HepG2 (cell line): ENCODE data around the gene DNAJB5. TPM values are rescaled to one million over a fixed set of nuclear protein-coding genes. Genes with fewer than 3 reads are reported as not detected.

Source experiments
- ATAC-seq: fragments of 200-7000 bp; cut with Tn5 transposase; 3 replicates; pipeline ENCODE4 v1.9.1; 2020; ENCODE audit warnings: mild to moderate bottlenecking, moderate library complexity
- BruUV-seq: library from RNA; stranded (reverse); fragments of 400-500 nt; replicated peaks from 2 replicates; lab custom pipeline; 2021; lab: Mats Ljungman, UMichigan
- CTCF ChIA-PET: fragments of 300-600 bp; formaldehyde crosslinking; extraction: SDS; loops from one replicate; lab custom pipeline; 2021; ENCODE audit warnings: low total read pairs, inconsistent platforms, low intra/inter-chr PET ratio; lab: Yijun Ruan, JAX
- POLR2A ChIA-PET: fragments of 350-600 bp; sonication (Branson Sonifier 250); formaldehyde crosslinking; loops from one replicate; lab custom pipeline; 2020; ENCODE audit warnings: antibody characterized with exemption, inconsistent platforms; lab: Yijun Ruan, JAX
- DNase-seq: peaks from one replicate; pipeline ENCODE4 v3.0.0-alpha.2; 2015; ENCODE audit warnings: low spot score
- FAIRE-seq: peaks from 3 replicates; lab custom pipeline; 2011; peaks lifted over from hg19 to GRCh38; lab: Jason Lieb, UNC
- H2AFZ ChIP-seq: one replicate; pipeline ENCODE4 v1.6.1; 2011; ENCODE audit warnings: low read length, inconsistent platforms
- H3K27ac ChIP-seq: fragments of 300-600 bp; 3 replicates; pipeline ENCODE4 v1.8.0; 2011; ENCODE audit warnings: mixed run types, mild to moderate bottlenecking, mixed read lengths, low read length, inconsistent platforms; ENCODE audit not compliant: insufficient read depth; ENCODE audit errors: extremely low read length
- H3K27me3 ChIP-seq, 2 experiments: fragments of 200-600 bp in 1 of 2; 2 replicates in 1 of 2; 3 replicates in 1 of 2; pipeline versions ENCODE4 v1.6.0 to v1.8.0; 2011; ENCODE audit warnings: low read length in 2 of 2, mild to moderate bottlenecking in 2 of 2, moderate library complexity in 2 of 2, inconsistent platforms in 1 of 2; ENCODE audit not compliant: insufficient read depth in 2 of 2, control insufficient read depth in 1 of 2
- H3K36me3 ChIP-seq, 2 experiments: fragments of 200-600 bp in 1 of 2; replicated peaks in 1 of 2; 2 replicates in 1 of 2; 3 replicates in 1 of 2; pipeline versions ENCODE4 v1.5.1 to v1.8.0; 2011; ENCODE audit warnings: low read length in 2 of 2, inconsistent platforms in 1 of 2; ENCODE audit not compliant: insufficient read depth in 2 of 2, control insufficient read depth in 1 of 2
- H3K4me1 ChIP-seq: 2 replicates; pipeline ENCODE4 v1.5.1; 2012; ENCODE audit warnings: low read length, inconsistent platforms; ENCODE audit not compliant: insufficient read depth
- H3K4me2 ChIP-seq: 2 replicates; pipeline ENCODE4 v1.6.0; 2011; ENCODE audit warnings: low read depth, low read length, inconsistent platforms
- H3K4me3 ChIP-seq, 3 experiments: fragments of 200-600 bp in 1 of 3; sonication (generic), shearing (Covaris generic) in 1 of 3; replicated peaks in 1 of 3; 2 replicates each; pipeline ENCODE4 v1.5.1; 2011 to 2016; ENCODE audit warnings: low read length in 3 of 3, inconsistent platforms in 2 of 3, low read depth in 2 of 3, mild to moderate bottlenecking in 2 of 3, control low read depth in 1 of 3, mixed read lengths in 1 of 3; ENCODE audit not compliant: insufficient read depth in 1 of 3
- H3K79me2 ChIP-seq: one replicate; pipeline ENCODE4 v1.6.1; 2011; ENCODE audit warnings: low read length, inconsistent platforms; ENCODE audit not compliant: insufficient read depth
- H3K9ac ChIP-seq: 2 replicates; pipeline ENCODE4 v1.6.0; 2011; ENCODE audit warnings: mild to moderate bottlenecking, low read depth, low read length, inconsistent platforms; ENCODE audit not compliant: insufficient read depth
- H3K9me3 ChIP-seq: 2 replicates; pipeline ENCODE4 v1.5.1; 2012; ENCODE audit warnings: mild to moderate bottlenecking, low read length
- H4K20me1 ChIP-seq: 2 replicates; pipeline ENCODE4 v1.6.0; 2011; ENCODE audit warnings: inconsistent platforms, mild to moderate bottlenecking, low read length, moderate library complexity; ENCODE audit not compliant: insufficient read depth
- BCL6 ChIP-seq: IDR thresholded peaks from 2 replicates; pipeline ENCODE4 v1.6.1; 2016; ENCODE audit warnings: missing genetic modification reagents, missing compliant biosample characterization
- CBX2 ChIP-seq, 2 experiments: fragments of 200-600 bp in 1 of 2; sonication (generic); formaldehyde crosslinking in 1 of 2; IDR thresholded peaks; 2 replicates each; pipeline versions ENCODE4 v1.7.0 to v1.8.1; 2018 to 2022; ENCODE audit warnings: low read depth in 2 of 2, low read length in 1 of 2, mild to moderate bottlenecking in 1 of 2, missing genetic modification reagents in 1 of 2
- HCFC1 ChIP-seq: fragments of 150-350 bp; IDR thresholded peaks from 2 replicates; pipeline ENCODE4 v1.6.1; 2014; ENCODE audit warnings: low read depth, low read length
- LBX2 ChIP-seq: sonication (generic); formaldehyde crosslinking; IDR thresholded peaks from 2 replicates; pipeline ENCODE4 v1.5.0; 2020; ENCODE audit warnings: missing genetic modification reagents, mild to moderate bottlenecking, borderline replicate concordance
- MLX ChIP-seq: IDR thresholded peaks from 2 replicates; pipeline ENCODE4 v1.6.1; 2016
- MXD4 ChIP-seq: IDR thresholded peaks from 2 replicates; pipeline ENCODE4 v1.6.1; 2016; ENCODE audit warnings: mild to moderate bottlenecking, missing biosample characterization, missing genetic modification reagents
- PCBP1 ChIP-seq: fragments of 200-400 bp; formaldehyde crosslinking; IDR thresholded peaks from 2 replicates; pipeline ENCODE4 v1.6.1; 2017; ENCODE audit warnings: mild to moderate bottlenecking, low read depth, low read length, borderline replicate concordance
- PTBP1 ChIP-seq: fragments of 200-400 bp; formaldehyde crosslinking; IDR thresholded peaks from 2 replicates; pipeline ENCODE4 v1.6.1; 2018; ENCODE audit warnings: low read length, low read depth; ENCODE audit not compliant: poor library complexity, severe bottlenecking
- RFXAP ChIP-seq: sonication (generic); formaldehyde crosslinking; IDR thresholded peaks from 2 replicates; pipeline ENCODE4 v1.4.0; 2020; ENCODE audit warnings: missing genetic modification reagents, borderline replicate concordance
- SAFB2 ChIP-seq: sonication (generic); formaldehyde crosslinking; IDR thresholded peaks from 2 replicates; pipeline ENCODE4 v1.5.1; 2020; ENCODE audit warnings: missing genetic modification reagents, low read depth, mild to moderate bottlenecking, borderline replicate concordance
- SOX6 ChIP-seq, 2 experiments: fragments of 450-650 bp in 1 of 2; sonication (generic) in 1 of 2; formaldehyde crosslinking in 1 of 2; IDR thresholded peaks; 2 replicates each; pipeline versions ENCODE4 v1.4.0 to v1.6.1; 2017 to 2020; ENCODE audit warnings: antibody characterized with exemption in 1 of 2, mild to moderate bottlenecking in 1 of 2, missing genetic modification reagents in 1 of 2
- UBTF ChIP-seq: sonication (generic); formaldehyde crosslinking; IDR thresholded peaks from 2 replicates; pipeline ENCODE4 v1.4.0; 2020; ENCODE audit warnings: mild to moderate bottlenecking, missing genetic modification reagents
- ZNF296 ChIP-seq: sonication (generic); formaldehyde crosslinking; conservative IDR thresholded peaks from 2 replicates; pipeline ENCODE4 v1.5.0; 2020; ENCODE audit warnings: mild to moderate bottlenecking, missing genetic modification reagents
- ZNF776 ChIP-seq: sonication (generic); formaldehyde crosslinking; IDR thresholded peaks from 2 replicates; pipeline ENCODE4 v1.4.0; 2020; ENCODE audit warnings: mild to moderate bottlenecking, missing genetic modification reagents
- ZSCAN5A ChIP-seq: sonication (generic); formaldehyde crosslinking; IDR thresholded peaks from 2 replicates; pipeline ENCODE4 v1.8.0; 2022; ENCODE audit warnings: mild to moderate bottlenecking, missing genetic modification reagents, borderline replicate concordance
- WGBS: methylation state at CpG from one replicate; pipeline ENCODE4 v1.1.6; 2017; ENCODE audit warnings: low lambda C conversion rate; 5-methylcytosine and 5-hydroxymethylcytosine counted together
- in situ Hi-C: cut with HindIII; loops from 2 replicates; pipeline ENCODE4 v1.10.0; 2017; ENCODE audit warnings: low pct_unique_long_range_greater_than_20kb; ENCODE audit not compliant: extremely low pct_ligation_motif_present
- intact Hi-C: fragments of 100-400 bp; cut with micrococcal nuclease; formaldehyde crosslinking; loops from one replicate; pipeline ENCODE4 v1.10.0; 2022; ENCODE audit not compliant: unreplicated experiment
- polyA plus RNA-seq, 8 experiments: library from polyadenylated mRNA; depleted of rRNA in 3 of 8; stranded (reverse) in 7 of 8; unstranded in 1 of 8; fragments of >200 nt; fragmentation: Illumina TruSeq in 4 of 8; extraction: Trizol in 4 of 8; gene quantifications; 2 replicates each; pipeline versions ENCODE4 v1.2.1 to v1.2.3, GENCODE V29; 2011 to 2016; ENCODE audit warnings: low read depth in 4 of 8, missing spikeins in 1 of 8, mixed read lengths in 1 of 8; ENCODE audit not compliant: insufficient read depth in 1 of 8
- total RNA-seq, 5 experiments: library from RNA; depleted of rRNA; stranded (reverse); fragments of >200 nt; fragmentation: Illumina TruSeq; extraction: Trizol; gene quantifications; 2 replicates each; pipeline ENCODE4 v1.2.3, GENCODE V29; 2016; ENCODE audit warnings: low read depth in 1 of 5

DNAJB5 gene
- total and polyA plus RNA-seq, 2 of the 13 experiments (the other 11 are each of a cell fraction or from before 2014, with no cell fraction given): 0.40 to 0.69 TPM

GRCh38 chr9:34989946-34990635 is 546 bp downstream of the DNAJB5 start (continued):
- no peak for TF ChIP-seq SAFB2 (CRISPR knock-in tag)
- TF ChIP-seq PCBP1: 0 out of 2 replicates have a peak, but pooled peaks have one; percentile 31

- H3K79me2 ChIP-seq: no peaks in the 10 kb centered on the region
- TSS peak; percentile 79 for BruUV-seq
- intact Hi-C loops: no loop called here
- DNase-seq (no peak), FAIRE-seq (no peak), ATAC-seq (no peak)
- peaks cover 24% of the 10 kb centered on the region for H3K4me1 ChIP-seq
- no peaks in the 10 kb centered on the region for H4K20me1 ChIP-seq
- H3K36me3 ChIP-seq: no peaks in the 10 kb centered on the region
- in situ Hi-C loops: no loop called here
- no peak overlapping the region for H3K4me3 ChIP-seq
- ChIA-PET CTCF (no interaction called here), POLR2A (interaction anchor here (0.6 kb wide), 1 partner anchor 28 kb away, joined by 3 read pairs; no protein-coding TSS in a partner anchor)
- H3K4me2 ChIP-seq: no peak overlapping the region
- no peak overlapping the region for H3K27ac ChIP-seq
- H3K27me3 ChIP-seq: no peaks in the 10 kb centered on the region; a peak in 2 of 5 replicates
- H3K9me3 ChIP-seq: no peaks in the 10 kb centered on the region
- H2AFZ ChIP-seq: no peak overlapping the region
- H3K9ac ChIP-seq: no peak overlapping the region
- 67% methylated on average over 7 of the region's 7 CpGs for WGBS
- TF ChIP-seq LBX2 (CRISPR knock-in tag): no peak
- TF ChIP-seq ZNF776 (CRISPR knock-in tag): no peak
- TF ChIP-seq UBTF (CRISPR knock-in tag): no peak
- TF ChIP-seq SOX6 (IDR thresholded peaks at IDR 0.05): no peak
- TF ChIP-seq SOX6 (CRISPR knock-in tag; IDR thresholded peaks at IDR 0.05): no peak
- no peak for TF ChIP-seq MXD4
- TF ChIP-seq HCFC1: no peak
- no peak for TF ChIP-seq BCL6 (CRISPR knock-in tag)
- TF ChIP-seq PTBP1: no peak
- no peak for TF ChIP-seq ZSCAN5A (CRISPR knock-in tag)
- TF ChIP-seq CBX2 (IDR thresholded peaks at IDR 0.05; ENCODE audit: low read depth, low read length): no peak
- no peak for TF ChIP-seq CBX2 (CRISPR knock-in tag; IDR thresholded peaks at IDR 0.05; ENCODE audit: low read depth)
- no peak for TF ChIP-seq ZNF296 (CRISPR knock-in tag)
- TF ChIP-seq MLX (CRISPR knock-in tag): no peak
- TF ChIP-seq RFXAP (CRISPR knock-in tag): no peak
Measured at GRCh38 chr9:34990908-34991606, 1.5 kb downstream of the DNAJB5 start.
